Activated naive CD8-positive, alpha-beta T cell treated with anti-CD3 and anti-CD28 coated beads for 36 hours (primary cell): ENCODE measurements around the gene UVSSA. TPM values are rescaled to one million over a fixed set of nuclear protein-coding genes. Genes with fewer than 3 reads are reported as not detected.
"Not testable (repeated sequence)": the region's sequence is repeated elsewhere in the genome, so short reads cannot be mapped to it uniquely, and the experiment has no call there.

Experiments
- DNase-seq: peaks from one replicate; pipeline ENCODE4 v3.0.0; 2021
- H3K27ac Mint-ChIP-seq: one replicate; pipeline ENCODE4 v1.8.0; 2022; ENCODE audit warnings: mild to moderate bottlenecking, moderate library complexity, mixed read lengths
- H3K27me3 Mint-ChIP-seq: one replicate; pipeline ENCODE4 v1.8.0; 2022; ENCODE audit warnings: mild to moderate bottlenecking, mixed read lengths
- H3K36me3 Mint-ChIP-seq: one replicate; pipeline ENCODE4 v1.8.0; 2021; ENCODE audit warnings: mild to moderate bottlenecking, mixed read lengths
- H3K4me1 Mint-ChIP-seq: one replicate; pipeline ENCODE4 v1.8.0; 2021; ENCODE audit warnings: mixed read lengths
- H3K4me3 Mint-ChIP-seq: one replicate; pipeline ENCODE4 v1.8.0; 2022; ENCODE audit warnings: mild to moderate bottlenecking, moderate library complexity, mixed read lengths
- H3K9me3 Mint-ChIP-seq: one replicate; pipeline ENCODE4 v1.8.0; 2022; ENCODE audit warnings: mixed read lengths
- total RNA-seq, 2 experiments: library from RNA; stranded (reverse); gene quantifications; one replicate each; pipeline ENCODE4 v1.2.3, GENCODE V29; 2021

Gene UVSSA
- total RNA-seq, 2 experiments from 2014 or later, result 13.2 to 14.1 TPM

GRCh38 chr4:1368421-1369090 lies 21.5 kb downstream of the UVSSA start:
- peaks cover 3% of the 10 kb centered on the region for H3K36me3 Mint-ChIP-seq
- H3K4me1 Mint-ChIP-seq, result no peaks in the 10 kb centered on the region
- H3K4me3 Mint-ChIP-seq, result no peak overlapping the region
- H3K9me3 Mint-ChIP-seq, result no peaks in the 10 kb centered on the region
- H3K27ac Mint-ChIP-seq, result no peak overlapping the region
- H3K27me3 Mint-ChIP-seq, result no peaks in the 10 kb centered on the region
- no peak for DNase-seq

DNA sequence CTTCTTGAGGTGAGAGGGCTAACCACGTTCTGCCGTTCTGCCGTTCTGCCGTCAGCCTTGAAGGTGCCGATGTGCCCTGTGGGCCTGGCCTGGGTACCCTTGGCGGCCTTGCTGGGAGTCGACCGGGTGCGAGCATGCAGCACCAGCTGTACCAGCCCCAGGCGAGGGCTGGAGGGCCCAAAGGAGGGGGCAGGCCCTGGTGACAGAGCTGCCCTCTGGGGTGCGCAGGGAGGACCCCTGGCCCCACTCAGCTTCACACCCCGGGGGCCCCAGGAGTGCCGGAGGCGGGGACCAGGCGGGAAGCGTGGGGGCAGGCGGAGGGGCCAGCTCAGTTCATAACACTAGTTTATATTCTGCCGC lies 22.1 kb downstream of the UVSSA start:
- Mint-ChIP-seq H3K4me1 (no peaks in the 10 kb centered on the region), H3K27me3 (no peaks in the 10 kb centered on the region), H3K36me3 (peaks cover 3% of the 10 kb centered on the region), H3K27ac (no peak overlapping the region), H3K4me3 (no peak overlapping the region), H3K9me3 (no peaks in the 10 kb centered on the region)
- DNase-seq, result no peak

DNA sequence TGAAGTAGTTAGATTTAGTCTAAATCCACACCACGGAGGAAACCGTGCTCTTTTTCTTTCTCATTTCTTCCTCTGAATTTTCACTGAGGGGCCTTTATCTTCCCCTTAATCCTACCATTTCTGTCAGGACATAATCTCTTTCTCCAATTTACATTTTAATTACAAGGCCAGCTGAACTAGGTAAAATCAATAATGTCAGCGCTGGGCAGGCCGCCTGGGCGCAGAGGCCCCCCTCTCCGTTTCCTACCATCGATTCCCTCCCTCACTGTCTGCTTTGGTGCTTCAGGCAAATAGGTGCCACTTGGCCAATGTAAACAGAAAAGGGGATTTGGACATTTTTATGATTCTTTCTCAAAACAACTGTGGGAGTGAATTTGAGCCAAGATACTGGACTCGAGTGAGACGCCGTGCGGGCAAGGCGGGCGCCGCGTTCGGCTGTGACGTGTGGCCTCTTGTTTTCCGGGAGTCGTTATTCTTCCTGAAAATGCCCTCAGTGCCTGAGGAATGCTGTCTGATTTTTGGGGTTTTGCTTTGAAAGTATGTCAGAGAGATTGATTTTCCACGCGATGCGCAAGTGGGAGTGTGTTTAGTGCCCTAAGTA lies 22.6 kb downstream of the UVSSA start:
- Mint-ChIP-seq H3K4me3 (no peak overlapping the region), H3K27ac (no peak overlapping the region), H3K9me3 (no peaks in the 10 kb centered on the region), H3K36me3 (peaks cover 3% of the 10 kb centered on the region), H3K4me1 (no peaks in the 10 kb centered on the region), H3K27me3 (no peaks in the 10 kb centered on the region)
- DNase-seq, result no peak

DNA sequence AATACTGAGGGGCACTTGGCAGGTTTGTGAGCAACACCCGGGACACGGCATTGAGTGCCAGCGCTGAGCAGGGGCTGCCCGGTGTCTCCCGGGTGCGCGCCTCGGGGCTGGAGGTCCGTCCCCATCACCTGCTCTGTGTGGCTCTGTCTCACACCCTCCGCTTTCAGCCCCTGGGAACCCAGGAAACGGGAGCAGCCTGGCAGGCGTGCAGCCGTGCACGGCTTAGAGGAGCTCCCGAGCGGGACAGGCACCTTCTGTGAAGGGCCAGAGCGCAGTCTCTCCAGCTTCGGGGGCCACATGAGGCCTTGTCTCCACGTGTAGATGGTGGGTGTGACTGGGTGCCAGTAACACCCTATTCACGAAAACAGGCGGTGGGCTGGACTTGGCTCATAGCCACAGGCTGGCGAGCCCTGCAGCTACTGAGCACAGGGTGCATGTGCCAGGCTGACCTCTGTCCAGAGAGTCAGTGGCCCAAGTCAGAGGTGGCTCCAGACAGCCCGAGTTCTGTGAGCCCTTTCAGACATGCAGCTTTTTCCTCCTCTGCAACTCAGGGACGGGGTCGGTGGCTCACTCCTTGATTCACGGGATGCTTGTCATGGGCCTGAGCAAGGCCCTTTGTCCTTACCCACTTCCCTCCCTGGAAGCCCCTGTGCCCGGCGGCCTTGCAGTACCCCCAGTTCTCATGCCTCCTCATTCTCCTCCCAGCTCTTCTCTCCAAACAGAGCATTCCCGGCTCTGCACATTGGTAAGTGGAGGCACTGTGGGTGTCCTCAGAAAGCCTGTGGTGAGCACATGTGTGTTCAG lies 23.5 kb downstream of the UVSSA start:
- no peaks in the 10 kb centered on the region for H3K27me3 Mint-ChIP-seq
- H3K4me3 Mint-ChIP-seq, result no peak overlapping the region
- H3K9me3 Mint-ChIP-seq, result no peaks in the 10 kb centered on the region
- H3K4me1 Mint-ChIP-seq, result no peaks in the 10 kb centered on the region
- no peak overlapping the region for H3K27ac Mint-ChIP-seq
- H3K36me3 Mint-ChIP-seq, result peaks cover 3% of the 10 kb centered on the region
- DNase-seq, result no peak

DNA sequence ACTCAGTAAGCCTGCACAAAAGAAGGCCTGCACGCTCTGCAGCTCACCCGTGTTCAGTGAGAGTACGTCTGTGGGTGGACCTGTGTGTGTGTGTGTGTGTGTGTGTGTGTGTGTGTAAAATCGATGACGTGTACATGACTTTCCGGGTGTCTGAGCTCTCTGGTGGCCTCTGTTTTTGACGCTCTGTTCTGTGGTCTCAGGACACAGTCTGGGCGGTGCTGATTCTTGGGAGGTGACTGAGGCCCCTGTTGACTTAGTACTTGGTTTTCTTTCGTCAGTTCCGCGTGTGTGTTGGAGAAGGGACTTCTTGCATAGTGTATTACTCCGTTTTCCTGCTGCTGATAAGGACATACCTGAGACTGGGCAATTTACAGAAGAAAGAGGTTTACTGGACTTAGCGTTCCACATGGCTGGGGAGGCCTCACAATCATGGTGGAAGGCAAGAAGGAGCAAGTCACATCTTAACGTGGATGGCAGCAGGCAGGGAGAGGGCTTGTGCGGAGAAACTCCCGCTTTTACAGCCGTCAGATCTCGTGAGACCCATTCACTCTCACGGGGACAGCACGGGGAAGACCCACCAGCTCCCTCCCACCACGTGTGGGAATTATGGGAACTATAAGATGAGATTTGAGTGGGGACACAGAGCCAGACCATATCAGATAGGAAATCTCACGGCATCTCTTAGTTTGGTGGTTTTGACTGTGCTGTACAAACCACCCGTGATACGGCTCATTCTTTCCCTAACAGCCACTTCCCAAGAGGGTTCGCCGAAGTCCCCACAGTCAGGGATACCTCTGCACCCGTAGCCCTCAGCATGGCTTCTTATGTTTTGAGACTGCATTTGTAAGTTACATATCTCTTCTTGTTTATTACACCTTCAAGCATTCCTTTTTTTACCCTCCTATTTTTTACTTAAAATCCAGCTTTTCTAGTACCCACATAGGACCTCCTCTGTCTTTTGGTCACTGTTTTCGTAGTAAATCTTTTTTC lies 24.5 kb downstream of the UVSSA start:
- H3K4me3 Mint-ChIP-seq, result no peak overlapping the region
- H3K4me1 Mint-ChIP-seq, result no peaks in the 10 kb centered on the region
- H3K27me3 Mint-ChIP-seq, result no peaks in the 10 kb centered on the region
- no peak overlapping the region for H3K27ac Mint-ChIP-seq
- H3K9me3 Mint-ChIP-seq, result no peaks in the 10 kb centered on the region
- peaks cover 3% of the 10 kb centered on the region for H3K36me3 Mint-ChIP-seq
- no peak for DNase-seq

- H3K9me3 Mint-ChIP-seq, H3K27me3 Mint-ChIP-seq, DNase-seq, H3K4me3 Mint-ChIP-seq, H3K27ac Mint-ChIP-seq, H3K4me1 Mint-ChIP-seq, H3K36me3 Mint-ChIP-seq: not testable (repeated sequence)
These were observed 25.6 kb downstream of the UVSSA start for GRCh38 chr4:1372576-1372975.

DNA sequence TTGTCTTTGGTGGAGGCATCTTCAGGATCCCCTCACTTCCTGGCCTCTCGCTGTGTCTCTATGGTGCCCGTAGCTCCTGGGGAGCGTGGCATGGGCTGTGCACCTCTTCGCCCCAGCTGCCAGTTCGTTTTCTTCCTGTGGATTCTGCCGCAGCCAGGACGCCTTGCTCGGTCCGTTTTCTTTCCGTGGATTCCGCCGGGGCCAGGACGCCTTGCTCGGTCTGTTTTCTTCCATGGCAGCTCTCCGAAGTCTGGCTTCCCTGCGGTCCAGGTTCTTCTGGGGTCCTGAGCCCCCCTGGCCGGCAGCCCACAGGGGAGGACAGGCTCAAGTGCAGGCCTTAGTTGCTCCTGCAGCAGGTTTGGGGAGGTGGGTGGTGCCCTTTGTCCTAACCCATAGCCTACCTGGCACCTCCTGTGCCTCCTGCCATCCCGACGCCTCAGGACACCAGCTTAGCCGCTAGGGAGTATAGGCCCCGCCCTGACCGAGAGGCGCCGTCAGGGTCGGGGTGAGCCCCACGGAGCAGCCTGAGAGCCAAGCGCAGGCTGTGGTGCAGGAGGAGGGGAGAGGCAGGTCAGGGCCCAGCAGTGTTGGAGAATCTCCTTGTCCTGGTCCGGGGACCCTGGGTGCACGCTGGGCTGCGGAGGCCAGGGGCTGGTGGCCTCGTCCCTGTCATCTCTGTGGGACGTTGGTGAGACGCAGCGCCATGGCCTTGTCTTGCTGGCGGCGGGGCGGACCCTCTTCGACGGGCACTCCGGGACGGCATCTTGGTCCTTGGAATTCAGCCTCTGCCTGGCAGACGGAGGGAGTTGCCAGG lies 27.1 kb downstream of the UVSSA start:
- Mint-ChIP-seq H3K4me3 (no peak overlapping the region), H3K36me3 (peaks cover 3% of the 10 kb centered on the region), H3K4me1 (no peaks in the 10 kb centered on the region), H3K27ac (no peak overlapping the region), H3K27me3 (no peaks in the 10 kb centered on the region), H3K9me3 (no peaks in the 10 kb centered on the region)
- DNase-seq, result no peak

DNA sequence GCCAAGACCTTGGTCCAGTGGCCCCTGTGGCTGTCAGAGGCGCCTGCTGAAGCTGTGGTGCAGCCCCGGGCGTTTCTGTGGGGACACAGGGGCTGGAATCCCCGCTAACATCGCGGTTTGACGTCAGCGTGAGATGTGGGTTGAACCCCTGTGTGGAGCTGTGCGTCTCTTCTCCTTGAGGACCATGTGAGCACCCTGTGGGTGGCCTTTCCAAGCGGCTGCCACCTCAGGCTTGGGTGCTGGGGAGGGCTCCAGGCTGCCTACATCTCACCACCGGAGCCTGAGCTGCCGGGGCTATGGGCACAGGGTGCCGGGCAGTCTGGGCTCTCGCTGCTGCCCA lies 27.7 kb downstream of the UVSSA start:
- Mint-ChIP-seq H3K27me3 (no peaks in the 10 kb centered on the region), H3K4me1 (no peaks in the 10 kb centered on the region), H3K36me3 (peaks cover 3% of the 10 kb centered on the region), H3K9me3 (no peaks in the 10 kb centered on the region), H3K27ac (no peak overlapping the region), H3K4me3 (no peak overlapping the region)
- DNase-seq, result no peak

DNA sequence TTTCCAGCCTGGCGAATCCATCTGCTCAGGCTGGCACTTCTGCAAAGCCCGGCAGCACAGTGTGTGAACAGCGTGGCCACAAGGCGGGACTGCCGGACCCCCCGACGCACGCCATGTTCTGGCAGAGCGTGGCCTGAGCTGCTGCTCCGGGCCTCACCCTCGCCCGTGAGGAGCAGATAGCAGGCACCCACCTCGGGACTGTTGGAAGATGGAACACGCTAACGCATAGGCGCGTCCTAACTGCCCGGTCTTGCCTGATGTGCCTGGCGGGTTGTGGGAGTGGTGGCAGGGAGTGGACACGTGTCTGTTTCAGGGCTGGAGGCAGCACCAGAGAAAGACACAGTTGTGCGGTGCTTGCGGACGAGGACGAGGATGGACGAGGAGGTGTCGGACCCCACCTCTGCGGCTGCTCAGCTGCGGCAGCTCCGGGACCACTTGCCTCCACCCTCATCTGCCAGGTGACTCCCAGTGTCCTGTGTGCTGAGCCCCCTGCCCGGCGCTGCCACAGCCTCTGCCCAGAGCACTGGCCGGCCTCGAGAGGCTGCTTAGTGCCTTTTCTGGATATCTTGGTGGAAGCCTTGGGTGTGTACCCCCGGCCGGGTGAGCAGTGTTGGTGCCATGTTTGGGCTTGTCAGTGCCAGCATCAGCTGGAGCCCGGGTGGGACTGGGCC lies 28.2 kb downstream of the UVSSA start:
- H3K27ac Mint-ChIP-seq, result no peak overlapping the region
- no peak overlapping the region for H3K4me3 Mint-ChIP-seq
- H3K27me3 Mint-ChIP-seq, result no peaks in the 10 kb centered on the region
- H3K9me3 Mint-ChIP-seq, result no peaks in the 10 kb centered on the region
- H3K36me3 Mint-ChIP-seq, result peaks cover 3% of the 10 kb centered on the region
- DNase-seq, result no peak
- H3K4me1 Mint-ChIP-seq, result no peaks in the 10 kb centered on the region

- H3K27me3 Mint-ChIP-seq, result no peaks in the 10 kb centered on the region
These were observed 28.8 kb downstream of the UVSSA start for GRCh38 chr4:1375761-1376322.

DNA sequence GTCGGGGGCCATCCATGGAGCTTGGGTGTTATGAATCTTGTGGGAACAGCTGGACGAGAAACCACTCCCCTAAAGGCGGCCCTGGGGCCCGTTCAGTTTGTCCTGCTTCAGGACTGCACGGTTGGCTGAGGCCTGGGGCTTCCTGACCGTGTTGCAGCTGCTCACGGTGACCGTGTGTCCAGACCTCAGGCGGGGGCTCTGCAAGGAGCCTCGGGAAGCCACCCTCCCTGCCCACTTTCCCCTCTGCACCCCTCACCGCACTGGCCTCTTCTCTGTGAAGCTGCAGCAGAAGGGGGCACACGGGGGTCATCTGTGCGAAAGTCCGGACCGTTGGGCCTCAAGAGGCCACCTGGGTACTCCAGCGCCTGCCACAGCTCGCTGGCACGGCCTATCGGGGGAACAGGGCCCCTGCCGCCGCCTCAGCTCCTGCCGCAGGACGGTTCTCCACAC lies 29.4 kb downstream of the UVSSA start:
- Mint-ChIP-seq H3K4me3 (no peak overlapping the region), H3K27me3 (no peaks in the 10 kb centered on the region), H3K4me1 (no peaks in the 10 kb centered on the region), H3K36me3 (peaks cover 3% of the 10 kb centered on the region), H3K9me3 (no peaks in the 10 kb centered on the region), H3K27ac (no peak overlapping the region)
- no peak for DNase-seq

More at GRCh38 chr4:1375761-1376322, 28.8 kb downstream of the UVSSA start:
- Mint-ChIP-seq H3K4me3 (no peak overlapping the region), H3K9me3 (no peaks in the 10 kb centered on the region), H3K36me3 (peaks cover 3% of the 10 kb centered on the region), H3K27ac (no peak overlapping the region), H3K4me1 (no peaks in the 10 kb centered on the region)
- no peak for DNase-seq

- DNase-seq, result no peak
- peaks cover 3% of the 10 kb centered on the region for H3K36me3 Mint-ChIP-seq
- no peaks in the 10 kb centered on the region for H3K27me3 Mint-ChIP-seq
- no peaks in the 10 kb centered on the region for H3K9me3 Mint-ChIP-seq
- H3K4me3 Mint-ChIP-seq, result no peak overlapping the region
- H3K4me1 Mint-ChIP-seq, result no peaks in the 10 kb centered on the region
- H3K27ac Mint-ChIP-seq, result no peak overlapping the region
These were observed 30.0 kb downstream of the UVSSA start for GRCh38 chr4:1376841-1377605.
